Endothelial cell of umbilical vein (primary cell): ENCODE results near the gene EED. TPM values are rescaled to one million over a fixed set of nuclear protein-coding genes. Genes with fewer than 3 reads are reported as not detected.

Experiments
- BruUV-seq: library from RNA; stranded (reverse); fragments of 400-500 nt; replicated peaks from 2 replicates; lab custom pipeline; 2021; lab: Mats Ljungman, UMichigan
- CTCF ChIA-PET: fragments of 300-600, 350-600 bp; sonication (Branson Sonifier 250); formaldehyde crosslinking; loops from one replicate; lab custom pipeline; 2021; ENCODE audit warnings: antibody characterized with exemption, inconsistent platforms; lab: Charles Lee
- POLR2A ChIA-PET: fragments of 300-600, 350-600 bp; sonication (Branson Sonifier 250); formaldehyde crosslinking; loops from one replicate; lab custom pipeline; 2021; ENCODE audit warnings: antibody characterized with exemption, inconsistent platforms; lab: Charles Lee
- DNase-seq: peaks from one replicate; pipeline ENCODE4 v3.0.0-alpha.2; 2011; ENCODE audit warnings: low read depth, low spot score
- FAIRE-seq: peaks from 2 replicates; lab custom pipeline; 2011; peaks lifted over from hg19 to GRCh38; lab: Jason Lieb, UNC
- H2AFZ ChIP-seq: 2 replicates; pipeline ENCODE4 v1.6.0; 2012; ENCODE audit warnings: low read depth, low read length, control low read depth, inconsistent platforms
- H3K27ac ChIP-seq: 2 replicates; pipeline ENCODE4 v1.5.1; 2011; ENCODE audit warnings: low read depth, mild to moderate bottlenecking, control low read depth, low read length, moderate library complexity; ENCODE audit not compliant: insufficient read depth
- H3K27me3 ChIP-seq, 2 experiments: 2 replicates each; pipeline versions ENCODE4 v1.6.0 to v1.6.1; 2011; ENCODE audit warnings: low read length in 2 of 2, mixed read lengths in 1 of 2; ENCODE audit not compliant: control insufficient read depth in 2 of 2, insufficient read depth in 2 of 2
- H3K36me3 ChIP-seq, 2 experiments: 2 replicates in 1 of 2; 3 replicates in 1 of 2; pipeline ENCODE4 v1.5.1; 2011; ENCODE audit warnings: low read length in 2 of 2, mild to moderate bottlenecking in 1 of 2, moderate library complexity in 1 of 2; ENCODE audit not compliant: control insufficient read depth in 2 of 2, insufficient read depth in 2 of 2; ENCODE audit errors: extremely low read depth in 1 of 2
- H3K4me1 ChIP-seq: 3 replicates; pipeline ENCODE4 v1.5.1; 2011; ENCODE audit warnings: mild to moderate bottlenecking, low read length; ENCODE audit not compliant: control insufficient read depth, insufficient read depth; ENCODE audit errors: extremely low read depth
- H3K4me2 ChIP-seq: 2 replicates; pipeline ENCODE4 v1.6.1; 2011; ENCODE audit warnings: low read length, control low read depth, mixed read lengths; ENCODE audit not compliant: insufficient read depth
- H3K4me3 ChIP-seq, 3 experiments: fragments of 200-600 bp in 1 of 3; sonication (generic), shearing (Covaris generic) in 1 of 3; replicated peaks in 1 of 3; 2 replicates each; pipeline ENCODE4 v1.5.1; 2011 to 2016; ENCODE audit warnings: control low read depth in 3 of 3, low read length in 3 of 3, mild to moderate bottlenecking in 2 of 3, inconsistent platforms in 1 of 3, low read depth in 1 of 3, moderate library complexity in 1 of 3; ENCODE audit not compliant: insufficient read depth in 1 of 3
- H3K79me2 ChIP-seq: 2 replicates; pipeline ENCODE4 v1.6.0; 2012; ENCODE audit warnings: low read length, inconsistent platforms; ENCODE audit not compliant: control insufficient read depth, insufficient read depth
- H3K9ac ChIP-seq: replicated peaks from 2 replicates; pipeline ENCODE3; 2011; ENCODE audit warnings: low read length, control low read depth; ENCODE audit not compliant: insufficient read depth; ENCODE audit errors: extremely low read depth
- H3K9me1 ChIP-seq: replicated peaks from 3 replicates; pipeline ENCODE4 v1.6.0; 2011; ENCODE audit warnings: mild to moderate bottlenecking, low read length; ENCODE audit not compliant: control insufficient read depth, insufficient read depth; ENCODE audit errors: extremely low read depth
- H3K9me3 ChIP-seq: replicated peaks from 2 replicates; pipeline ENCODE4 v1.5.1; 2012; ENCODE audit warnings: low read length, inconsistent platforms; ENCODE audit not compliant: control insufficient read depth, insufficient read depth
- H4K20me1 ChIP-seq: replicated peaks from 2 replicates; pipeline ENCODE3; 2011; ENCODE audit warnings: mild to moderate bottlenecking, low read length; ENCODE audit not compliant: control insufficient read depth, insufficient read depth; ENCODE audit errors: extremely low read depth
- CTCF ChIP-seq, 2 donors: IDR thresholded peaks; 1 replicate in 1 of 2; 2 replicates in 1 of 2; pipeline ENCODE4 v1.5.1; 2011; ENCODE audit warnings: low read length in 2 of 2, mild to moderate bottlenecking in 2 of 2, moderate library complexity in 2 of 2, control low read depth in 1 of 2, inconsistent platforms in 1 of 2, low read depth in 1 of 2; ENCODE audit not compliant: insufficient read depth in 1 of 2; ENCODE audit errors: extremely low read depth in 1 of 2
- MAX ChIP-seq: IDR thresholded peaks from 2 replicates; pipeline ENCODE4 v1.6.1; 2011; ENCODE audit not compliant: insufficient read depth, insufficient read length
- MYC ChIP-seq: IDR thresholded peaks from one replicate; pipeline ENCODE4 v1.6.1; 2011; ENCODE audit warnings: mild to moderate bottlenecking, low read depth, low read length
- POLR2AphosphoS5 ChIP-seq: IDR thresholded peaks from 2 replicates; pipeline ENCODE4 v1.6.1; 2012; ENCODE audit warnings: low read depth, mild to moderate bottlenecking, control low read depth, low read length, moderate library complexity; ENCODE audit not compliant: insufficient read depth
- dilution Hi-C: fragments of 300-500 bp; cut with MboI; formaldehyde crosslinking; loops from one replicate; pipeline ENCODE4 v1.15.0; 2019; ENCODE audit warnings: low sequenced_read_pairs; ENCODE audit not compliant: extremely low pct_ligation_motif_present
- intact Hi-C: fragments of 100-400 bp; cut with micrococcal nuclease; formaldehyde crosslinking; loops from one replicate; pipeline ENCODE4 v1.10.0; 2022
- polyA plus RNA-seq, 4 experiments: library from polyadenylated mRNA; depleted of rRNA in 3 of 4; stranded (reverse) in 3 of 4; unstranded in 1 of 4; fragments of >200 nt; gene quantifications; 2 replicates each; pipeline versions ENCODE4 v1.2.1 to v1.2.3, GENCODE V29; 2011 to 2012; ENCODE audit warnings: missing spikeins in 1 of 4
- total RNA-seq: library from RNA; stranded (reverse); gene quantifications from 2 replicates; pipeline ENCODE4 v1.2.3, GENCODE V29; 2021

The EED gene
- total and polyA plus RNA-seq, 2 donors (not counting 3 experiments of a cell fraction or from before 2014, with no cell fraction given): 9.4 to 21.8 TPM

GRCh38 chr11:86214710-86215109 is 29.8 kb upstream of the EED start:
- Histone ChIP-seq H2AFZ (no peak overlapping the region), H3K9me1 (no peaks in the 10 kb centered on the region), H3K27ac (no peak overlapping the region), H3K4me1 (no peaks in the 10 kb centered on the region), H3K27me3 (no peaks in the 10 kb centered on the region), H3K79me2 (no peaks in the 10 kb centered on the region), H4K20me1 (no peaks in the 10 kb centered on the region), H3K4me3 (no peak overlapping the region), H3K4me2 (no peak overlapping the region), H3K36me3 (no peaks in the 10 kb centered on the region), H3K9me3 (no peaks in the 10 kb centered on the region), H3K9ac (no peak overlapping the region)
- POLR2A ChIA-PET: no interaction called here
- no TSS peak for BruUV-seq
- TF ChIP-seq MAX: no peak
- TF ChIP-seq POLR2AphosphoS5: no peak
- no peak for DNase-seq
- intact Hi-C loops (loop anchor here (10.0 kb wide), 1 partner anchor 620 kb away; no protein-coding TSS in a partner anchor), dilution Hi-C loops (loop anchor here (25.0 kb wide), 1 partner anchor 177 kb away; no protein-coding TSS in a partner anchor)
- CTCF ChIA-PET: interaction anchor here (0.7 to 2.5 kb wide), 5 partner anchors 11 to 225 kb away, joined by 3 to 22 read pairs (median 4); no protein-coding TSS in a partner anchor
- FAIRE-seq: no peak

GRCh38 chr11:86218125-86219084 is 26.1 kb upstream of the EED start:
- H3K4me2 ChIP-seq: peak overlapping the region; percentile 45
- peak overlapping the region in 1 of 3 experiments; percentile 3 for H3K4me3 ChIP-seq
- FAIRE-seq (peak; percentile 88), DNase-seq (peak; percentile 82)
- ChIA-PET CTCF (interaction anchor here (0.6 to 3.9 kb wide), 43 partner anchors 11 to 363 kb away, joined by 3 to 70 read pairs (median 4); partner anchors contain the start of genes CCDC83, HIKESHI and PICALM), POLR2A (interaction anchor here (1.0 kb wide), 1 partner anchor 149 kb away, joined by 3 read pairs; no protein-coding TSS in a partner anchor)
- intact Hi-C loops (loop anchor here (1.0 to 10.0 kb wide), 5 partner anchors 149 to 624 kb away; partner anchors contain the start of genes CCDC83 and PICALM), dilution Hi-C loops (loop anchor here (25.0 kb wide), 1 partner anchor 181 kb away; no protein-coding TSS in a partner anchor)
- H4K20me1 ChIP-seq: no peaks in the 10 kb centered on the region
- no peaks in the 10 kb centered on the region for H3K79me2 ChIP-seq
- H3K27me3 ChIP-seq: peaks cover 1 to 12% of the 10 kb centered on the region in 2 experiments
- no TSS peak for BruUV-seq
- no peak overlapping the region for H3K9ac ChIP-seq
- H2AFZ ChIP-seq: peak overlapping the region; percentile 85
- H3K4me1 ChIP-seq: no peaks in the 10 kb centered on the region
- no peaks in the 10 kb centered on the region for H3K36me3 ChIP-seq
- no peaks in the 10 kb centered on the region for H3K9me1 ChIP-seq
- H3K9me3 ChIP-seq: no peaks in the 10 kb centered on the region
- TF ChIP-seq MYC (no peak), CTCF (IDR thresholded peaks at IDR 0.05; ENCODE audit: extremely low read depth in 1 of 2, insufficient read depth in 1 of 2, low read depth in 1 of 2, low read length in 2 of 2) (peak; percentile 86 to 91)
- no peak overlapping the region for H3K27ac ChIP-seq
